HepG2 (cell line): ENCODE measurements around the gene IGSF21. TPM values are rescaled to one million over a fixed set of nuclear protein-coding genes. Genes with fewer than 3 reads are reported as not detected.

ENCODE experiments used
- ATAC-seq: fragments of 200-7000 bp; cut with Tn5 transposase; 3 replicates; pipeline ENCODE4 v1.9.1; 2020; ENCODE audit warnings: mild to moderate bottlenecking, moderate library complexity
- BruUV-seq: library from RNA; stranded (reverse); fragments of 400-500 nt; replicated peaks from 2 replicates; lab custom pipeline; 2021; lab: Mats Ljungman, UMichigan
- CTCF ChIA-PET: fragments of 300-600 bp; formaldehyde crosslinking; extraction: SDS; loops from one replicate; lab custom pipeline; 2021; ENCODE audit warnings: low total read pairs, inconsistent platforms, low intra/inter-chr PET ratio; lab: Yijun Ruan, JAX
- POLR2A ChIA-PET: fragments of 350-600 bp; sonication (Branson Sonifier 250); formaldehyde crosslinking; loops from one replicate; lab custom pipeline; 2020; ENCODE audit warnings: antibody characterized with exemption, inconsistent platforms; lab: Yijun Ruan, JAX
- DNase-seq: peaks from one replicate; pipeline ENCODE4 v3.0.0-alpha.2; 2015; ENCODE audit warnings: low spot score
- FAIRE-seq: peaks from 3 replicates; lab custom pipeline; 2011; peaks lifted over from hg19 to GRCh38; lab: Jason Lieb, UNC
- H2AFZ ChIP-seq: one replicate; pipeline ENCODE4 v1.6.1; 2011; ENCODE audit warnings: low read length, inconsistent platforms
- H3K27ac ChIP-seq: fragments of 300-600 bp; 3 replicates; pipeline ENCODE4 v1.8.0; 2011; ENCODE audit warnings: mixed run types, mild to moderate bottlenecking, mixed read lengths, low read length, inconsistent platforms; ENCODE audit not compliant: insufficient read depth; ENCODE audit errors: extremely low read length
- H3K27me3 ChIP-seq, 2 experiments: fragments of 200-600 bp in 1 of 2; 2 replicates in 1 of 2; 3 replicates in 1 of 2; pipeline versions ENCODE4 v1.6.0 to v1.8.0; 2011; ENCODE audit warnings: low read length in 2 of 2, mild to moderate bottlenecking in 2 of 2, moderate library complexity in 2 of 2, inconsistent platforms in 1 of 2; ENCODE audit not compliant: insufficient read depth in 2 of 2, control insufficient read depth in 1 of 2
- H3K36me3 ChIP-seq, 2 experiments: fragments of 200-600 bp in 1 of 2; replicated peaks in 1 of 2; 2 replicates in 1 of 2; 3 replicates in 1 of 2; pipeline versions ENCODE4 v1.5.1 to v1.8.0; 2011; ENCODE audit warnings: low read length in 2 of 2, inconsistent platforms in 1 of 2; ENCODE audit not compliant: insufficient read depth in 2 of 2, control insufficient read depth in 1 of 2
- H3K4me1 ChIP-seq: 2 replicates; pipeline ENCODE4 v1.5.1; 2012; ENCODE audit warnings: low read length, inconsistent platforms; ENCODE audit not compliant: insufficient read depth
- H3K4me2 ChIP-seq: 2 replicates; pipeline ENCODE4 v1.6.0; 2011; ENCODE audit warnings: low read depth, low read length, inconsistent platforms
- H3K4me3 ChIP-seq, 3 experiments: fragments of 200-600 bp in 1 of 3; sonication (generic), shearing (Covaris generic) in 1 of 3; replicated peaks in 1 of 3; 2 replicates each; pipeline ENCODE4 v1.5.1; 2011 to 2016; ENCODE audit warnings: low read length in 3 of 3, inconsistent platforms in 2 of 3, low read depth in 2 of 3, mild to moderate bottlenecking in 2 of 3, control low read depth in 1 of 3, mixed read lengths in 1 of 3; ENCODE audit not compliant: insufficient read depth in 1 of 3
- H3K79me2 ChIP-seq: one replicate; pipeline ENCODE4 v1.6.1; 2011; ENCODE audit warnings: low read length, inconsistent platforms; ENCODE audit not compliant: insufficient read depth
- H3K9ac ChIP-seq: 2 replicates; pipeline ENCODE4 v1.6.0; 2011; ENCODE audit warnings: mild to moderate bottlenecking, low read depth, low read length, inconsistent platforms; ENCODE audit not compliant: insufficient read depth
- H3K9me3 ChIP-seq: 2 replicates; pipeline ENCODE4 v1.5.1; 2012; ENCODE audit warnings: mild to moderate bottlenecking, low read length
- H4K20me1 ChIP-seq: 2 replicates; pipeline ENCODE4 v1.6.0; 2011; ENCODE audit warnings: inconsistent platforms, mild to moderate bottlenecking, low read length, moderate library complexity; ENCODE audit not compliant: insufficient read depth
- CAMTA2 ChIP-seq: sonication (generic); formaldehyde crosslinking; IDR thresholded peaks from 2 replicates; pipeline ENCODE4 v1.4.0; 2020; ENCODE audit warnings: mild to moderate bottlenecking, missing genetic modification reagents, borderline replicate concordance
- FOXA1 ChIP-seq, 2 experiments: fragments of 450-650 bp in 1 of 2; sonication (generic) in 1 of 2; formaldehyde crosslinking in 1 of 2; IDR thresholded peaks; 2 replicates each; pipeline versions ENCODE4 v1.4.0 to v1.6.1; 2016 to 2020; ENCODE audit warnings: missing genetic modification reagents in 1 of 2
- HDAC2 ChIP-seq: sonication (generic); formaldehyde crosslinking; IDR thresholded peaks from 2 replicates; pipeline ENCODE4 v1.4.0; 2020; ENCODE audit warnings: missing genetic modification reagents
- KAT8 ChIP-seq: IDR thresholded peaks from 2 replicates; pipeline ENCODE4 v1.6.1; 2016; ENCODE audit warnings: missing genetic modification reagents, missing compliant biosample characterization
- KDM5A ChIP-seq: fragments of 200-600 bp; sonication (generic); IDR thresholded peaks from 2 replicates; pipeline ENCODE4 v1.7.0; 2018; ENCODE audit warnings: antibody characterized with exemption, mild to moderate bottlenecking, low read length, borderline replicate concordance
- NFRKB ChIP-seq: fragments of 450-650 bp; IDR thresholded peaks from 2 replicates; pipeline ENCODE4 v1.6.1; 2017
- REPIN1 ChIP-seq: sonication (generic); formaldehyde crosslinking; IDR thresholded peaks from 2 replicates; pipeline ENCODE4 v1.8.0; 2022; ENCODE audit warnings: missing genetic modification reagents, low read depth, mild to moderate bottlenecking, borderline replicate concordance
- RXRB ChIP-seq: IDR thresholded peaks from 2 replicates; pipeline ENCODE4 v1.6.1; 2016; ENCODE audit warnings: borderline replicate concordance, missing genetic modification reagents, missing compliant biosample characterization
- ZBTB43 ChIP-seq: sonication (generic); formaldehyde crosslinking; conservative IDR thresholded peaks from 2 replicates; pipeline ENCODE4 v1.4.0; 2020; ENCODE audit warnings: missing genetic modification reagents
- ZKSCAN8 ChIP-seq: IDR thresholded peaks from 2 replicates; pipeline ENCODE4 v1.6.1; 2016; ENCODE audit warnings: borderline replicate concordance, missing genetic modification reagents, missing compliant biosample characterization
- ZNF24 ChIP-seq: fragments of 450-650 bp; IDR thresholded peaks from 2 replicates; pipeline ENCODE4 v1.6.1; 2017; ENCODE audit warnings: antibody characterized with exemption, mild to moderate bottlenecking
- ZNF280D ChIP-seq: sonication (generic); formaldehyde crosslinking; IDR thresholded peaks from 2 replicates; pipeline ENCODE4 v1.5.1; 2020; ENCODE audit warnings: mild to moderate bottlenecking, missing genetic modification reagents
- ZNF446 ChIP-seq: sonication (generic); formaldehyde crosslinking; IDR thresholded peaks from 2 replicates; pipeline ENCODE4 v1.5.0; 2020; ENCODE audit warnings: mild to moderate bottlenecking, missing genetic modification reagents
- ZNF891 ChIP-seq: sonication (generic); formaldehyde crosslinking; IDR thresholded peaks from 2 replicates; pipeline ENCODE4 v1.5.0; 2020; ENCODE audit warnings: mild to moderate bottlenecking, missing genetic modification reagents
- ZSCAN21 ChIP-seq: sonication (generic); formaldehyde crosslinking; IDR thresholded peaks from 2 replicates; pipeline ENCODE4 v1.8.0; 2022; ENCODE audit warnings: mild to moderate bottlenecking, missing genetic modification reagents, moderate library complexity, borderline replicate concordance
- WGBS: methylation state at CpG from one replicate; pipeline ENCODE4 v1.1.6; 2017; ENCODE audit warnings: low lambda C conversion rate; 5-methylcytosine and 5-hydroxymethylcytosine counted together
- in situ Hi-C: cut with HindIII; loops from 2 replicates; pipeline ENCODE4 v1.10.0; 2017; ENCODE audit warnings: low pct_unique_long_range_greater_than_20kb; ENCODE audit not compliant: extremely low pct_ligation_motif_present
- intact Hi-C: fragments of 100-400 bp; cut with micrococcal nuclease; formaldehyde crosslinking; loops from one replicate; pipeline ENCODE4 v1.10.0; 2022; ENCODE audit not compliant: unreplicated experiment
- polyA plus RNA-seq, 8 experiments: library from polyadenylated mRNA; depleted of rRNA in 3 of 8; stranded (reverse) in 7 of 8; unstranded in 1 of 8; fragments of >200 nt; fragmentation: Illumina TruSeq in 4 of 8; extraction: Trizol in 4 of 8; gene quantifications; 2 replicates each; pipeline versions ENCODE4 v1.2.1 to v1.2.3, GENCODE V29; 2011 to 2016; ENCODE audit warnings: low read depth in 4 of 8, missing spikeins in 1 of 8, mixed read lengths in 1 of 8; ENCODE audit not compliant: insufficient read depth in 1 of 8
- total RNA-seq, 5 experiments: library from RNA; depleted of rRNA; stranded (reverse); fragments of >200 nt; fragmentation: Illumina TruSeq; extraction: Trizol; gene quantifications; 2 replicates each; pipeline ENCODE4 v1.2.3, GENCODE V29; 2016; ENCODE audit warnings: low read depth in 1 of 5

The IGSF21 gene
- total and polyA plus RNA-seq, 2 of the 13 experiments (the other 11 are each of a cell fraction or from before 2014, with no cell fraction given): not detected

- TF ChIP-seq ZBTB43 (CRISPR knock-in tag): no peak
- TF ChIP-seq ZNF280D (CRISPR knock-in tag): no peak
- no peak for TF ChIP-seq KAT8 (CRISPR knock-in tag)
- TF ChIP-seq REPIN1 (CRISPR knock-in tag): no peak
- no peak for TF ChIP-seq RXRB
- TF ChIP-seq ZKSCAN8 (CRISPR knock-in tag): no peak
- no peak for TF ChIP-seq ZNF24
- no peak for TF ChIP-seq CAMTA2 (CRISPR knock-in tag)
- TF ChIP-seq NFRKB: no peak
- no peak for TF ChIP-seq ZNF891 (CRISPR knock-in tag)
- no peak for TF ChIP-seq FOXA1 (IDR thresholded peaks at IDR 0.05)
- no peak for TF ChIP-seq FOXA1 (CRISPR knock-in tag; IDR thresholded peaks at IDR 0.05)
- TF ChIP-seq HDAC2: no peak
- TF ChIP-seq ZNF446 (CRISPR knock-in tag): no peak
- TF ChIP-seq KDM5A: no peak
- TF ChIP-seq ZSCAN21 (CRISPR knock-in tag): no peak
- no peaks in the 10 kb centered on the region for H3K9me3 ChIP-seq
- POLR2A ChIA-PET: no interaction called here
- H3K4me2 ChIP-seq: no peak overlapping the region
- intact Hi-C loops: no loop called here
- no peaks in the 10 kb centered on the region for H3K79me2 ChIP-seq
- FAIRE-seq: no peak
- CTCF ChIA-PET: no interaction called here
- no peaks in the 10 kb centered on the region for H3K36me3 ChIP-seq
- in situ Hi-C loops: no loop called here
- no peak overlapping the region for H2AFZ ChIP-seq
- DNase-seq: no peak
- peaks cover 0 to 9% of the 10 kb centered on the region in 2 experiments; a peak in 2 of 5 replicates for H3K27me3 ChIP-seq
- WGBS: 11% methylated on average over 2 of the region's 2 CpGs
- H4K20me1 ChIP-seq: no peaks in the 10 kb centered on the region
- BruUV-seq: no TSS peak
- H3K9ac ChIP-seq: no peak overlapping the region
- ATAC-seq: no peak
- no peak overlapping the region for H3K27ac ChIP-seq
- H3K4me1 ChIP-seq: peaks cover 15% of the 10 kb centered on the region
- no peak overlapping the region for H3K4me3 ChIP-seq
These were observed 182.0 kb downstream of the IGSF21 start for GRCh38 chr1:18289597-18289996.
